DND-41 (cell line): ENCODE data around the gene MFNG.

Experiments
- ATAC-seq: fragments of 200-7000 bp; cut with Tn5 transposase; 3 replicates; pipeline ENCODE4 v1.9.1; 2021; ENCODE audit warnings: low read depth; ENCODE audit not compliant: insufficient read depth
- DNase-seq: peaks from one replicate; pipeline ENCODE4 v3.0.0-alpha.2; 2020
- H2AFZ ChIP-seq: 2 replicates; pipeline ENCODE4 v1.6.0; 2012; ENCODE audit warnings: low read depth, low read length
- H3K27ac ChIP-seq: 2 replicates; pipeline ENCODE4 v1.5.1; 2012; ENCODE audit warnings: low read length, inconsistent platforms
- H3K27me3 ChIP-seq: fragments of 200-600 bp; sonication (generic); 2 replicates; pipeline ENCODE4 v1.6.0; 2012; ENCODE audit warnings: low read length, mild to moderate bottlenecking, inconsistent platforms; ENCODE audit not compliant: insufficient read depth, poor library complexity
- H3K36me3 ChIP-seq: 2 replicates; pipeline ENCODE4 v1.5.1; 2012; ENCODE audit warnings: low read length, inconsistent platforms; ENCODE audit not compliant: insufficient read depth
- H3K4me1 ChIP-seq: 2 replicates; pipeline ENCODE4 v1.5.1; 2012; ENCODE audit warnings: mild to moderate bottlenecking, low read length; ENCODE audit not compliant: insufficient read depth
- H3K4me2 ChIP-seq: 2 replicates; pipeline ENCODE4 v1.6.0; 2012; ENCODE audit warnings: mild to moderate bottlenecking, moderate library complexity, low read length, inconsistent platforms; ENCODE audit not compliant: insufficient read depth
- H3K4me3 ChIP-seq, 2 experiments: fragments of 200-600 bp in 1 of 2; shearing (Covaris generic) in 1 of 2; 2 replicates each; pipeline ENCODE4 v1.5.1; 2012 to 2016; ENCODE audit warnings: inconsistent platforms in 2 of 2, low read length in 2 of 2, mild to moderate bottlenecking in 2 of 2, low read depth in 1 of 2, moderate library complexity in 1 of 2
- H3K79me2 ChIP-seq: 2 replicates; pipeline ENCODE4 v1.6.0; 2012; ENCODE audit warnings: low read length, inconsistent platforms; ENCODE audit not compliant: insufficient read depth
- H3K9ac ChIP-seq: 2 replicates; pipeline ENCODE4 v1.6.0; 2012; ENCODE audit warnings: low read depth, mild to moderate bottlenecking, inconsistent platforms, low read length, moderate library complexity
- H3K9me3 ChIP-seq: 2 replicates; pipeline ENCODE4 v1.5.1; 2012; ENCODE audit warnings: low read length, moderate library complexity, mild to moderate bottlenecking, inconsistent platforms; ENCODE audit not compliant: insufficient read depth, severe bottlenecking
- H4K20me1 ChIP-seq: 2 replicates; pipeline ENCODE4 v1.6.0; 2012; ENCODE audit warnings: low read length; ENCODE audit not compliant: insufficient read depth
- EZH2 ChIP-seq: IDR thresholded peaks from 3 replicates; pipeline ENCODE4 v1.6.1; 2012; ENCODE audit warnings: borderline replicate concordance, low read depth, mild to moderate bottlenecking, moderate library complexity, low read length, inconsistent platforms; ENCODE audit not compliant: severe bottlenecking
- TF ChIP-seq, protein P1 (sequence below): IDR thresholded peaks from 2 replicates; pipeline ENCODE4 v1.5.1; 2012; ENCODE audit warnings: borderline replicate concordance, low read length, moderate library complexity, mild to moderate bottlenecking; ENCODE audit not compliant: poor library complexity, severe bottlenecking; ENCODE audit errors: extremely low read depth

Gene MFNG

DNA sequence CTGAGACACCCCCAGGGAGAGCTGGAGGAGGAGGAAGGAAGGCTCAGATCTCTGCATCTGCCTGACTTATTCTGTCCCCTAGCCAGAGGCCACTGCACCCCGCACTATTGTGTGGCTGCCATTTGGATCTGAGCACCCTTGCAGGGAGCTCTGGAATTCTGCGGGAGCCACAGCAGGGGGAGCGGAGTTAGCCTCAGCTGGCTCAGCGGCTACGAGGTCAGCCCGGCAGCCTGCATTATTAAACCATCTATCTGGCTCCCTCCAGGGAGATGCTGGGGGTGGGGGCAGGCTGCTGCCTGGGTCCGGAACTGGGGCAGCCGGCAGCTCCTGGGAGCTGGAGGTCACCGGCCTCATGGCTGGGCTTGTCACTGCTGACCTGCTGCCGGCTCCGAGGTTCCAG is 52.4 kb downstream of the MFNG start:
- Histone ChIP-seq H3K4me3 (no peak overlapping the region), H3K36me3 (no peaks in the 10 kb centered on the region), H3K27me3 (peaks cover 21% of the 10 kb centered on the region), H3K4me2 (no peak overlapping the region), H3K9ac (no peak overlapping the region), H3K9me3 (no peaks in the 10 kb centered on the region), H3K27ac (no peak overlapping the region), H3K4me1 (no peaks in the 10 kb centered on the region), H2AFZ (no peak overlapping the region), H3K79me2 (no peaks in the 10 kb centered on the region), H4K20me1 (peaks cover 10% of the 10 kb centered on the region)
- no peak for DNase-seq
- no peak for TF ChIP-seq EZH2
- TF ChIP-seq, protein P1, sequence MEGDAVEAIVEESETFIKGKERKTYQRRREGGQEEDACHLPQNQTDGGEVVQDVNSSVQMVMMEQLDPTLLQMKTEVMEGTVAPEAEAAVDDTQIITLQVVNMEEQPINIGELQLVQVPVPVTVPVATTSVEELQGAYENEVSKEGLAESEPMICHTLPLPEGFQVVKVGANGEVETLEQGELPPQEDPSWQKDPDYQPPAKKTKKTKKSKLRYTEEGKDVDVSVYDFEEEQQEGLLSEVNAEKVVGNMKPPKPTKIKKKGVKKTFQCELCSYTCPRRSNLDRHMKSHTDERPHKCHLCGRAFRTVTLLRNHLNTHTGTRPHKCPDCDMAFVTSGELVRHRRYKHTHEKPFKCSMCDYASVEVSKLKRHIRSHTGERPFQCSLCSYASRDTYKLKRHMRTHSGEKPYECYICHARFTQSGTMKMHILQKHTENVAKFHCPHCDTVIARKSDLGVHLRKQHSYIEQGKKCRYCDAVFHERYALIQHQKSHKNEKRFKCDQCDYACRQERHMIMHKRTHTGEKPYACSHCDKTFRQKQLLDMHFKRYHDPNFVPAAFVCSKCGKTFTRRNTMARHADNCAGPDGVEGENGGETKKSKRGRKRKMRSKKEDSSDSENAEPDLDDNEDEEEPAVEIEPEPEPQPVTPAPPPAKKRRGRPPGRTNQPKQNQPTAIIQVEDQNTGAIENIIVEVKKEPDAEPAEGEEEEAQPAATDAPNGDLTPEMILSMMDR: no peak
- no peak for ATAC-seq

DNA sequence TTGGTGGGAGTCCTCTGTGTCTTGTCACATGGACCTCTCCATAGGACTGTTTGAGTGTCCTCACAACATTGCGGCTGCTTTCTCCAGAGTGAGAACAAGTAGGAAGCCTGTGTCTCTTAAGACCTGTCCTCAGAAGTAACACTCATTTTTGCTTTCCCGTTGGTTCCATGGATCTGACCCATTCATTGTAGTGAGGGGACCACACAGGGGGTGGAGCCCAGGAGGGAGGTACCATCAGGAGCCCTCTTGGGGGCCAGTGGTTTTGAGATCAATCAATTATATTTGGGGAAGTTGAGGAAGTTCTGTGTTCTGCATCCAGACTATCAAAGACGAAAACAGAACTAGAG is 53.5 kb downstream of the MFNG start:
- Histone ChIP-seq H3K4me1 (no peaks in the 10 kb centered on the region), H3K4me3 (no peak overlapping the region), H3K27me3 (peaks cover 21% of the 10 kb centered on the region), H3K4me2 (no peak overlapping the region), H2AFZ (no peak overlapping the region), H3K27ac (no peak overlapping the region), H3K79me2 (no peaks in the 10 kb centered on the region), H3K9ac (no peak overlapping the region), H4K20me1 (peaks cover 14% of the 10 kb centered on the region), H3K36me3 (no peaks in the 10 kb centered on the region), H3K9me3 (no peaks in the 10 kb centered on the region)
- TF ChIP-seq, protein P1: no peak
- no peak for TF ChIP-seq EZH2
- DNase-seq (no peak), ATAC-seq (no peak)

DNA sequence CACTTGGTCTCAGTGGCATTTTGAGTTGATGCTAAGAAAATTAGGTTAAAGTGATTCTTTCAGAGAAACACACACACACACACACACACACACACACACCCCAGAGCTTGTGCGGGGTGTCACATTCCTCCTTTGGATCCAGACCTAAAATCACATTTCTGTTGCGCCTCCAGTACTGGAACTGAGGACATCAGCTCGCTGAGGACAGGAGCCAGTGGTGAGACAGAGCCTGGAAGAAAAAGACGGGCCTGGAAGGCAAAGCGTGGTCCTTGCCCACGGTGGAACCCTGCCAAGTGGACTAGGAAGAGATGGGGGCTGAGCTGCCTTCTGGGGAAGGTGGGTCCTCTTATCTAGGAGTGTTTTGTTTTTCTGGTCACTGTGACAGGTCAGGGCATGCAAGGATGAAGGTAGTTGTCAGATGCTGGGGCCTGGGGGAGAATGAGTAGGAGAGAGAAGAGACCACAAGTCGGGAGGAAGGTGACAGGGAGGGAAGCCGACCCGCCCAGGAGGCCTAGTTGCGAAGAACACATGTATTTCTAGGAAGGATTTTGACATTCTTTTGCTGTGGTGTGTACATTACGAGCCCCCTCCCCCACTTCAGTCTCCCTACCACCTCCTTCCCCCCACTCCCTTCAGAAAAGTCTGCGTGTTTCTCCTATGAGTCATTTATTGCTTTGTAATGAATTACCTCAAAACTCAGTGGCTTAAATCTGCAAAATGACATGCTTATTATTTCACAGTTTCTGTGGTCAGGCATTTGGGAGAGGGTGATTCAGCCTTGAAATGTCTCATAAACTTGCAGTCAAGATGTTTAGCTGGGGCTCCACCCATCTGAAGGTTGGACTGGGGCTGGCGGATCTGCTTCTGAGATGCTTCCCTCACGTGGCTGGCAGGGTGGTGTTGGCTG is 54.1 kb downstream of the MFNG start:
- Histone ChIP-seq H4K20me1 (peaks cover 14% of the 10 kb centered on the region), H3K9me3 (no peaks in the 10 kb centered on the region), H2AFZ (no peak overlapping the region), H3K9ac (no peak overlapping the region), H3K27ac (no peak overlapping the region), H3K27me3 (peaks cover 21% of the 10 kb centered on the region), H3K4me2 (no peak overlapping the region), H3K36me3 (no peaks in the 10 kb centered on the region), H3K79me2 (no peaks in the 10 kb centered on the region), H3K4me1 (no peaks in the 10 kb centered on the region), H3K4me3 (no peak overlapping the region)
- DNase-seq (peak; percentile 26), ATAC-seq (peak; percentile 47; the same call in 1 of the 3 replicates)
- no peak for TF ChIP-seq EZH2
- TF ChIP-seq, protein P1: no peak
